Thyroid gland (tissue), 4 donors: ENCODE measurements around the gene GHRHR.

ENCODE experiments used
- POLR2A ChIP-seq, 2 donors: fragments of 450-650 bp; IDR thresholded peaks; one replicate each; pipeline ENCODE4 v1.6.1; 2017; ENCODE audit warnings: antibody characterized with exemption in 2 of 2, mild to moderate bottlenecking in 2 of 2, moderate library complexity in 1 of 2
- TF ChIP-seq, protein P1 (sequence below), 6 experiments: fragments of 200-600 bp in 3 of 6; fragments of 450-650 bp in 3 of 6; sonication (generic) in 3 of 6; IDR thresholded peaks; one replicate each; pipeline ENCODE4 v1.5.1; 2016 to 2019; ENCODE audit warnings: antibody characterized with exemption in 6 of 6, mild to moderate bottlenecking in 2 of 6, inconsistent platforms in 1 of 6, moderate library complexity in 1 of 6

GRCh38 chr7:30927040-30927439 is 36.7 kb upstream of the GHRHR start:
- TF ChIP-seq, protein P1, sequence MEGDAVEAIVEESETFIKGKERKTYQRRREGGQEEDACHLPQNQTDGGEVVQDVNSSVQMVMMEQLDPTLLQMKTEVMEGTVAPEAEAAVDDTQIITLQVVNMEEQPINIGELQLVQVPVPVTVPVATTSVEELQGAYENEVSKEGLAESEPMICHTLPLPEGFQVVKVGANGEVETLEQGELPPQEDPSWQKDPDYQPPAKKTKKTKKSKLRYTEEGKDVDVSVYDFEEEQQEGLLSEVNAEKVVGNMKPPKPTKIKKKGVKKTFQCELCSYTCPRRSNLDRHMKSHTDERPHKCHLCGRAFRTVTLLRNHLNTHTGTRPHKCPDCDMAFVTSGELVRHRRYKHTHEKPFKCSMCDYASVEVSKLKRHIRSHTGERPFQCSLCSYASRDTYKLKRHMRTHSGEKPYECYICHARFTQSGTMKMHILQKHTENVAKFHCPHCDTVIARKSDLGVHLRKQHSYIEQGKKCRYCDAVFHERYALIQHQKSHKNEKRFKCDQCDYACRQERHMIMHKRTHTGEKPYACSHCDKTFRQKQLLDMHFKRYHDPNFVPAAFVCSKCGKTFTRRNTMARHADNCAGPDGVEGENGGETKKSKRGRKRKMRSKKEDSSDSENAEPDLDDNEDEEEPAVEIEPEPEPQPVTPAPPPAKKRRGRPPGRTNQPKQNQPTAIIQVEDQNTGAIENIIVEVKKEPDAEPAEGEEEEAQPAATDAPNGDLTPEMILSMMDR (IDR thresholded peaks at IDR 0.05), result no peak
- TF ChIP-seq POLR2A (IDR thresholded peaks at IDR 0.05), result no peak
